ENCODE results near the gene SERTM2. TPM values are rescaled to one million over a fixed set of nuclear protein-coding genes. Genes with fewer than 3 reads are reported as not detected.

Gene SERTM2
- total and polyA plus RNA-seq, 8 donors: 0.03 to 2.3 (median 0.66) TPM; not detected in 2

DNA sequence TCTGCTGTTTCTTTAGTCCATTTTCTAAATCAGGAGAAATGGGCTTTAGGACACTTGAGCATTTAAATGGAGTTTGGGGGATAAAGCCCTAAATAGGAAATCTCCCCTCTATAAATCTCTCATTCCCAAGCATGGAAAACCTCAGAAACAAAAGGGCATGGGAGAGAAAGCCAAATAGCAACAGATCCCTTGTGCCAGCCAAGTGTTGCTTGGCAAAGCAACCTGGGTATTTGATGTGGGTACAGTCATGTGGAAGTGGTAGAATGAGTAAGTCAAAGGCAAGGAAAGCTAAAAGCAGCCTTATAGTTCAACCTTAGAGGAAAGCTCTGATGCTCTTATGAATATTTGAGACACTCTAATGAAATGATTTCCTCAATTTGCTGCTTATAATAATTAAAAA, 29.5 kb upstream of the SERTM2 start:
- TF ChIP-seq POLR2AphosphoS5 (IDR thresholded peaks at IDR 0.05) (no peak), POLR2A (IDR thresholded peaks at IDR 0.05) (no peak), EP300 (IDR thresholded peaks at IDR 0.05) (no peak)
- TF ChIP-seq, protein P1, sequence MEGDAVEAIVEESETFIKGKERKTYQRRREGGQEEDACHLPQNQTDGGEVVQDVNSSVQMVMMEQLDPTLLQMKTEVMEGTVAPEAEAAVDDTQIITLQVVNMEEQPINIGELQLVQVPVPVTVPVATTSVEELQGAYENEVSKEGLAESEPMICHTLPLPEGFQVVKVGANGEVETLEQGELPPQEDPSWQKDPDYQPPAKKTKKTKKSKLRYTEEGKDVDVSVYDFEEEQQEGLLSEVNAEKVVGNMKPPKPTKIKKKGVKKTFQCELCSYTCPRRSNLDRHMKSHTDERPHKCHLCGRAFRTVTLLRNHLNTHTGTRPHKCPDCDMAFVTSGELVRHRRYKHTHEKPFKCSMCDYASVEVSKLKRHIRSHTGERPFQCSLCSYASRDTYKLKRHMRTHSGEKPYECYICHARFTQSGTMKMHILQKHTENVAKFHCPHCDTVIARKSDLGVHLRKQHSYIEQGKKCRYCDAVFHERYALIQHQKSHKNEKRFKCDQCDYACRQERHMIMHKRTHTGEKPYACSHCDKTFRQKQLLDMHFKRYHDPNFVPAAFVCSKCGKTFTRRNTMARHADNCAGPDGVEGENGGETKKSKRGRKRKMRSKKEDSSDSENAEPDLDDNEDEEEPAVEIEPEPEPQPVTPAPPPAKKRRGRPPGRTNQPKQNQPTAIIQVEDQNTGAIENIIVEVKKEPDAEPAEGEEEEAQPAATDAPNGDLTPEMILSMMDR (IDR thresholded peaks at IDR 0.05): no peak
- H3K9me3 ChIP-seq: peaks cover 0 to 22% (median 11%) of the 10 kb centered on the region in 4 donors
- H3K4me3 ChIP-seq: no peak overlapping the region
- intact Hi-C loops (cut with DNase I; ENCODE audit: low total_unique reads): no loop called here
- H3K36me3 ChIP-seq: no peaks in the 10 kb centered on the region
- peaks cover 0 to under 1% (median 0%) of the 10 kb centered on the region in 3 donors for H3K27me3 ChIP-seq
- H3K4me1 ChIP-seq: no peaks in the 10 kb centered on the region
- H3K27ac ChIP-seq: no peak overlapping the region
- DNase-seq: no peak

GRCh38 chrX:111483135-111483534, 28.3 kb upstream of the SERTM2 start:
- intact Hi-C loops (cut with DNase I; ENCODE audit: low total_unique reads): no loop called here

GRCh38 chrX:111483881-111484280, 27.6 kb upstream of the SERTM2 start:
- peaks cover 0 to 21% (median 9%) of the 10 kb centered on the region in 4 donors for H3K9me3 ChIP-seq
- H3K4me3 ChIP-seq: no peak overlapping the region
- no peaks in the 10 kb centered on the region for H3K36me3 ChIP-seq
- H3K27ac ChIP-seq: no peak overlapping the region
- no peaks in the 10 kb centered on the region for H3K4me1 ChIP-seq
- peaks cover 0 to 4% (median 0%) of the 10 kb centered on the region in 3 donors for H3K27me3 ChIP-seq
- DNase-seq: no peak
- TF ChIP-seq POLR2A (IDR thresholded peaks at IDR 0.05): no peak
- intact Hi-C loops (cut with DNase I; ENCODE audit: low total_unique reads): no loop called here

More at GRCh38 chrX:111483135-111483534, 28.3 kb upstream of the SERTM2 start:
- no peak for DNase-seq
- Histone ChIP-seq H3K9me3 (peaks cover 0 to 21% (median 9%) of the 10 kb centered on the region in 4 donors), H3K36me3 (no peaks in the 10 kb centered on the region), H3K4me1 (no peaks in the 10 kb centered on the region), H3K27me3 (peaks cover 0 to 4% (median 0%) of the 10 kb centered on the region in 3 donors), H3K27ac (no peak overlapping the region), H3K4me3 (no peak overlapping the region)
- whole genome bisulfite sequencing, 5 donors: 35 to 64% (median 59%) methylated on average over 2 of the region's 2 CpGs
- TF ChIP-seq POLR2AphosphoS5 (IDR thresholded peaks at IDR 0.05) (no peak), POLR2A (IDR thresholded peaks at IDR 0.05) (no peak), EP300 (IDR thresholded peaks at IDR 0.05) (no peak)
- TF ChIP-seq, protein P1 (IDR thresholded peaks at IDR 0.05): no peak

- Histone ChIP-seq H3K9me3 (peaks cover 0 to 1% (median 0%) of the 10 kb centered on the region in 4 donors), H3K27me3 (peaks cover 0 to 4% (median 0%) of the 10 kb centered on the region in 3 donors)
- TF ChIP-seq, protein P1 (IDR thresholded peaks at IDR 0.05): no peak
- TF ChIP-seq POLR2A (IDR thresholded peaks at IDR 0.05) (no peak), EP300 (IDR thresholded peaks at IDR 0.05) (no peak), POLR2AphosphoS5 (IDR thresholded peaks at IDR 0.05) (no peak)
Measured at GRCh38 chrX:111490688-111491087, 20.8 kb upstream of the SERTM2 start.

GRCh38 chrX:111492085-111492484, 19.4 kb upstream of the SERTM2 start:
- TF ChIP-seq POLR2AphosphoS5 (IDR thresholded peaks at IDR 0.05) (no peak), EP300 (IDR thresholded peaks at IDR 0.05) (no peak), POLR2A (IDR thresholded peaks at IDR 0.05) (no peak)
- TF ChIP-seq, protein P1 (IDR thresholded peaks at IDR 0.05): no peak
- DNase-seq: no peak
- WGBS, 5 donors: 50 to 72% (median 63%) methylated on average over 4 of the region's 4 CpGs
- Histone ChIP-seq H3K9me3 (no peaks in the 10 kb centered on the region), H3K27ac (no peak overlapping the region), H3K4me1 (no peaks in the 10 kb centered on the region), H3K4me3 (no peak overlapping the region), H3K27me3 (peaks cover 0 to 2% (median 0%) of the 10 kb centered on the region in 3 donors), H3K36me3 (no peaks in the 10 kb centered on the region)
- intact Hi-C loops (cut with DNase I; ENCODE audit: low total_unique reads): no loop called here

More at GRCh38 chrX:111490688-111491087, 20.8 kb upstream of the SERTM2 start:
- Histone ChIP-seq H3K4me3 (no peak overlapping the region), H3K27ac (no peak overlapping the region), H3K4me1 (no peaks in the 10 kb centered on the region), H3K36me3 (no peaks in the 10 kb centered on the region)
- DNase-seq: peak in 1 of 2 donors; percentile 5
- intact Hi-C loops (cut with DNase I; ENCODE audit: low total_unique reads): no loop called here

Data from stomach (tissue), 9 donors.